ENCODE data around the gene IRAG1.

DNA sequence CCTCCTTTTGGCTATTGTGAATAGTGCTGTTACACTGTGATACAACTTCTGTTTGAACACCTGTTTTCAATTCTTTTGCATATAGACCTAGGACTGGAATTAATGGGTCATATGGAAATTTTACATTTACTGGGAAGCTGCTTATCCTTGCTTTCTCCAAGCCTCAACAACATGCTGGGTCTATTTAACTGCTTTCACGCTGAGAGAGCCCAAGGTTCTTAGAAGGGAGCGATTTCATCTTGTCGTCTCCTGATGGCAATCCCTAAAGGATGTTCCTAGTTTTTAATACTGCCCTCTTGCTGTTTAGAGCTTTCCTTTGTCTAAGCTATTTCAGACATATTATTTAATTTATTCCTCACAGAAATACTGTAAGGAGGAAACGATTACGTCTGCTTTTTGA lies 15.5 kb downstream of the IRAG1 start:
- TF ChIP-seq, protein P1, sequence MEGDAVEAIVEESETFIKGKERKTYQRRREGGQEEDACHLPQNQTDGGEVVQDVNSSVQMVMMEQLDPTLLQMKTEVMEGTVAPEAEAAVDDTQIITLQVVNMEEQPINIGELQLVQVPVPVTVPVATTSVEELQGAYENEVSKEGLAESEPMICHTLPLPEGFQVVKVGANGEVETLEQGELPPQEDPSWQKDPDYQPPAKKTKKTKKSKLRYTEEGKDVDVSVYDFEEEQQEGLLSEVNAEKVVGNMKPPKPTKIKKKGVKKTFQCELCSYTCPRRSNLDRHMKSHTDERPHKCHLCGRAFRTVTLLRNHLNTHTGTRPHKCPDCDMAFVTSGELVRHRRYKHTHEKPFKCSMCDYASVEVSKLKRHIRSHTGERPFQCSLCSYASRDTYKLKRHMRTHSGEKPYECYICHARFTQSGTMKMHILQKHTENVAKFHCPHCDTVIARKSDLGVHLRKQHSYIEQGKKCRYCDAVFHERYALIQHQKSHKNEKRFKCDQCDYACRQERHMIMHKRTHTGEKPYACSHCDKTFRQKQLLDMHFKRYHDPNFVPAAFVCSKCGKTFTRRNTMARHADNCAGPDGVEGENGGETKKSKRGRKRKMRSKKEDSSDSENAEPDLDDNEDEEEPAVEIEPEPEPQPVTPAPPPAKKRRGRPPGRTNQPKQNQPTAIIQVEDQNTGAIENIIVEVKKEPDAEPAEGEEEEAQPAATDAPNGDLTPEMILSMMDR (IDR thresholded peaks at IDR 0.05): no peak
- no peak for TF ChIP-seq ZFX (IDR thresholded peaks at IDR 0.05; ENCODE audit: borderline replicate concordance)
